BE2C (cell line): Measurements from ENCODE around the gene TPCN1.
A peak's percentile ranks its signal among the peaks of the same experiment; 100 is the strongest.

Source experiments
- DNase-seq: peaks from one replicate; pipeline ENCODE4 v3.0.0-alpha.2; 2020
- H3K27me3 ChIP-seq: fragments of 250-450 bp; sonication (Bioruptor Pico); 2 replicates; pipeline ENCODE4 v1.5.1; 2020; ENCODE audit warnings: mild to moderate bottlenecking
- H3K36me3 ChIP-seq: fragments of 250-450 bp; sonication (Bioruptor Pico); 2 replicates; pipeline ENCODE4 v1.5.1; 2020; ENCODE audit warnings: mild to moderate bottlenecking
- H3K4me1 ChIP-seq: fragments of 250-450 bp; sonication (Bioruptor Pico); 2 replicates; pipeline ENCODE4 v1.5.1; 2020
- H3K4me3 ChIP-seq: 2 replicates; pipeline ENCODE4 v1.5.1; 2011; ENCODE audit warnings: low read depth, low read length
- H3K9me3 ChIP-seq: fragments of 250-450 bp; sonication (Bioruptor Pico); 2 replicates; pipeline ENCODE4 v1.5.1; 2020
- TF ChIP-seq, protein P1 (sequence below): IDR thresholded peaks from 2 replicates; pipeline ENCODE4 v1.5.1; 2012; ENCODE audit warnings: mild to moderate bottlenecking, low read depth, low read length

The TPCN1 gene

DNA sequence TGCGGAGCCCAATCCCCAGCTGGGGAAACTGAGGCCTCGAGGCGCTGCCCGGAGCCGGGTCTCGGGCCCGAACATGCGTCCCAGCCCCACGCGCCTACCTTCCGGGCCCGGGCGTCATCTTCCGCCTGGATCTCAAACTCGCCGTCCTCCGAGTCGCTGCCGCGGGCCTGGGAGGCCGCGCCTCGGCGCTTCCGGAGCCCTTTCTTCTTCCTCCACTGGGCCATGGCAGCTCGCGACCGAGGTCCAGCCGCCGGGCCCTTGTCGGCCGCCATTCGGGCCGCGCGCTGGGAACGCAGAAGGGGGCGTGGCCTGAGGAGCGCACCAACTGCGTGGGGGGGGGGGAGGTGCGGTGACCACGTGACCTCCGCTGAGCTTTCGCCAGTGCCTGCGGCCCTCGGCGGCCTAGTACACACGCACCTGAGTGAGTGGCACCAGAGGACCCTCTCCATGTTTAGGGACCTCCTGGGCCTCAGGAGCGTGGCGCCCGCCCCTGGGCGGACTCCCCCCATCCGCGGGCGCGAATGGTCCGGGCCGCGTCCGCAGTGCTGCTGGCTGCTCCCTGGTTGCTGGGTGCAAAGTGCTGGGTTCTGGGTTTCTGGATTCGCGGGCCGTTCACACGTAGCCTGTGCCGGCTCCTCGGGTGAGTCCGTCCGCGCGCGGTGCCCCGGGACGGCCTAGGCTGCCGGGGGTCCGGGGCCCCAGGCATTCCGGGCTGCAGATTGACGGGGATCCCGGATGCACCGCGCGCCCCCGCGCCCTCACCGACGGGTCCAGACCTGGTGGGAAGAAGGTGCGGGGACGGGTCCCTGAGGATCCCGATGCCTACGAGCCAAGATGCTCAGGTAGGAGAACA is 35.9 kb upstream of the TPCN1 start, which contains the start of the genes DDX54 and RITA1:
TSS of gene DDX54 (minus strand) at position 299 of the 853 bp plus-strand sequence. CDS start at position 272, 27 bp downstream.
TSS of gene RITA1 (plus strand) at position 542 of the 853 bp plus-strand sequence. CDS start 1,026 bp downstream, outside the sequence.
- peaks cover 25% of the 10 kb centered on the region for H3K36me3 ChIP-seq
- no peaks in the 10 kb centered on the region for H3K9me3 ChIP-seq
- H3K27me3 ChIP-seq = no peaks in the 10 kb centered on the region
- TF ChIP-seq, protein P1, sequence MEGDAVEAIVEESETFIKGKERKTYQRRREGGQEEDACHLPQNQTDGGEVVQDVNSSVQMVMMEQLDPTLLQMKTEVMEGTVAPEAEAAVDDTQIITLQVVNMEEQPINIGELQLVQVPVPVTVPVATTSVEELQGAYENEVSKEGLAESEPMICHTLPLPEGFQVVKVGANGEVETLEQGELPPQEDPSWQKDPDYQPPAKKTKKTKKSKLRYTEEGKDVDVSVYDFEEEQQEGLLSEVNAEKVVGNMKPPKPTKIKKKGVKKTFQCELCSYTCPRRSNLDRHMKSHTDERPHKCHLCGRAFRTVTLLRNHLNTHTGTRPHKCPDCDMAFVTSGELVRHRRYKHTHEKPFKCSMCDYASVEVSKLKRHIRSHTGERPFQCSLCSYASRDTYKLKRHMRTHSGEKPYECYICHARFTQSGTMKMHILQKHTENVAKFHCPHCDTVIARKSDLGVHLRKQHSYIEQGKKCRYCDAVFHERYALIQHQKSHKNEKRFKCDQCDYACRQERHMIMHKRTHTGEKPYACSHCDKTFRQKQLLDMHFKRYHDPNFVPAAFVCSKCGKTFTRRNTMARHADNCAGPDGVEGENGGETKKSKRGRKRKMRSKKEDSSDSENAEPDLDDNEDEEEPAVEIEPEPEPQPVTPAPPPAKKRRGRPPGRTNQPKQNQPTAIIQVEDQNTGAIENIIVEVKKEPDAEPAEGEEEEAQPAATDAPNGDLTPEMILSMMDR = no peak
- DNase-seq = peak; percentile 90
- peak within 1 kb of the TSS; percentile 91 for H3K4me3 ChIP-seq
- peaks cover 5% of the 10 kb centered on the region; the same call in 1 of the 2 replicates for H3K4me1 ChIP-seq

DNA sequence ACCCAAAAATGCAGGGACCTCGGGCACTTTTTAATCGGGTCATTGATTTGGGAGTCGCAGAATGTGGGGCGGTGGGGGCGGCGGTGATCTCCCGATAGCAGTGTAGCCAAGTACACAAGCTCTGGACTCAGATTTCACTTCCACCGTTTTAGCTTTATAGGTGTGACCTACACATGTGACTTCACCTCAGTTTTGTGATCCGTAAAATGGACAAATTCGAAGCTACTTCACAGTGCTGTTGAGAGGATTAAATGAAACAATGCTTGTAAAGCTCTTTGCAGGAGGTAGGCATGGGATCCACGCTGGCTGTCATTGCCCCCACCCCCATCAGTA is 35.3 kb upstream of the TPCN1 start:
- H3K9me3 ChIP-seq = no peaks in the 10 kb centered on the region
- H3K36me3 ChIP-seq = peaks cover 22% of the 10 kb centered on the region
- TF ChIP-seq, protein P1 = no peak
- no peaks in the 10 kb centered on the region for H3K27me3 ChIP-seq
- no peak for DNase-seq
- peaks cover 6% of the 10 kb centered on the region for H3K4me1 ChIP-seq
- peak overlapping the region; percentile 91 for H3K4me3 ChIP-seq

DNA sequence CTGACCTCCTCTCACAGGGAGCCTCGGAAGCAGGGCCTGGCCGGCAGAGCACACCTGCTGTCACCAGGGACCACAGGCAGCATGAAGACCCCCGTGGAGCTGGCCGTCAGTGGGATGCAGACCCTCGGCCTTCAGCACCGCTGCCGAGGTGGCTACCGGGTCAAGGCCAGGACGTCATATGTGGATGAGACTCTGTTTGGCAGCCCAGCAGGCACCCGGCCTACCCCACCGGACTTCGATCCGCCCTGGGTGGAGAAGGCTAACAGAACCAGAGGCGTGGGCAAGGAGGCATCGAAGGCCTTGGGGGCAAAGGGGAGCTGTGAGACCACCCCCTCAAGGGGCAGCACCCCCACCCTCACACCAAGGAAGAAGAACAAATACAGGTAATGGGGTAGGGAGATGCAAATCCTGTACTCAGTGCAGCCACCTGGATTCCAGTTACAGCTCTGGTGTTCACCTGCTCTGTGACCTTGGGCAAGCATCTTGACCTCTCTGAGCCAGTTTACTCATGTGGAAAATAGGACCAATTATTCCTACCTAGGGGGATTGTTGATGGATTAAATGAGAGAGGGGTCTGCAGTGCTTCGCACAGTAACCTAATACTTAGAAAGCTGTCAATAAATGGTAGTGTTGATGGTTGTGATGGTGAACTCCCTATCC is 34.5 kb upstream of the TPCN1 start:
- Histone ChIP-seq H3K36me3 (peaks cover 28% of the 10 kb centered on the region), H3K27me3 (no peaks in the 10 kb centered on the region), H3K9me3 (no peaks in the 10 kb centered on the region), H3K4me3 (peak overlapping the region; percentile 91), H3K4me1 (peaks cover 11% of the 10 kb centered on the region)
- no peak for DNase-seq
- TF ChIP-seq, protein P1 = no peak

DNA sequence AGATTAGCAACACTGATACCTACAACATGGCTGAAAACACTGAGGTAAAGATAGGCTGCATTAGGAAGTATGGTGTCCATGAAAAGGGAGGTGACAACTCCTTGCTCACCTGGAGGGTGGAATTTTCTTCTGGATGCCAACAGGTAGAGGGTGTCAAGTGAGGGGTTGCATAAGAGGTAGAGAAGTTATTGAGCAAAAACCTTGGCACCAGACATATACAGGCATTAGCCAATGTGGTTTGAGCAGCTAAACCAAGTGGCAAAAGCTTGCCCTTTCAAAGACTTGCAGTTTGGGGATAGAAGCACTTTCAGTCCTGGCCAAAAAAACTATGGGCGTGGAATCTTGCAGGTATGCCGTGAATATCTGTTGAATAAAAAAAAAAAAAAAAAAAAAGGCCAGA is 31.9 kb upstream of the TPCN1 start:
- Histone ChIP-seq H3K4me3 (no peak overlapping the region), H3K27me3 (no peaks in the 10 kb centered on the region), H3K9me3 (no peaks in the 10 kb centered on the region), H3K36me3 (peaks cover 32% of the 10 kb centered on the region), H3K4me1 (peaks cover 11% of the 10 kb centered on the region)
- no peak for DNase-seq
- TF ChIP-seq, protein P1 = no peak

DNA sequence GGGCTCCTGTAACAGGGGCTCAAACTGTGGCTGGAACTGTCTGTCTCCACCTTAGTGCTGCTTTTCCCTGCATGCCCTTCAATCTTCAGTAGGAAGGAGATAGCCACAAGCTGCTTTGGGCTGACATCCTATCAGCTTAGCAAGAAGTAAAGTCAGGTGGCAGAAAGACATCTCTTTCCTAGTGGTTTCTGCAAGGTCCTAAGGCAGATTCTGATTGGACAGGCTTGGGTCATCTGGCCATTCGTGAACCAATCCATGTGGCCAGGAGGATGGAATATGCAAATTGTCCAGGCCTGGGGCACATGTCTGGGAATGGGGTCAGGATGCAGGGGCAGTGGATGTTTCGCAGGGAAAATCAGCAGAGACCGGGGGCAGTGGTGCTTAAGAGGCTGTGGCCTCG is 30.5 kb upstream of the TPCN1 start:
- TF ChIP-seq, protein P1 = no peak
- Histone ChIP-seq H3K27me3 (no peaks in the 10 kb centered on the region), H3K4me3 (peak overlapping the region; percentile 11; the same call in 1 of the 2 replicates), H3K4me1 (peaks cover 11% of the 10 kb centered on the region), H3K36me3 (peaks cover 29% of the 10 kb centered on the region), H3K9me3 (no peaks in the 10 kb centered on the region)
- peak; percentile 87 for DNase-seq
